NOMO-1 treated with dmso at 0.1 percent for 144 hours (cell line): ENCODE results near the gene LYRM1.
"Not testable (repeated sequence)": the region's sequence is repeated elsewhere in the genome, so short reads cannot be mapped to it uniquely, and the experiment has no call there.

Source experiments
- DNase-seq: peaks from one replicate; lab custom pipeline; 2025; ENCODE audit not compliant: unreplicated experiment; lab: John Stamatoyannopoulos, UW

LYRM1 gene

GRCh38 chr16:20901436-20902112 is 1.0 kb downstream of the LYRM1 start:
- peak; percentile 46 for DNase-seq

GRCh38 chr16:20902426-20902825 is 1.9 kb downstream of the LYRM1 start:
- DNase-seq: no peak

GRCh38 chr16:20903116-20903898 is 2.7 kb downstream of the LYRM1 start:
- no peak for DNase-seq

GRCh38 chr16:20903899-20904506 is 3.4 kb downstream of the LYRM1 start:
- no peak for DNase-seq

GRCh38 chr16:20904507-20905081 is 4.0 kb downstream of the LYRM1 start:
- DNase-seq: peak; percentile 43

- no peak for DNase-seq
Measured at GRCh38 chr16:20905576-20905975, 5.0 kb downstream of the LYRM1 start.

GRCh38 chr16:20906341-20907255 is 6.0 kb downstream of the LYRM1 start:
- no peak for DNase-seq

- DNase-seq: peak; percentile 60
Measured at GRCh38 chr16:20910781-20911321, 10.3 kb downstream of the LYRM1 start.

GRCh38 chr16:20911361-20911760 is 10.8 kb downstream of the LYRM1 start:
- DNase-seq: no peak

- no peak for DNase-seq
Measured at GRCh38 chr16:20916289-20916688, 15.7 kb downstream of the LYRM1 start.

GRCh38 chr16:20916942-20917341 is 16.4 kb downstream of the LYRM1 start:
- peak; percentile 51 for DNase-seq

- DNase-seq: no peak
Measured at GRCh38 chr16:20918486-20919239, 18.1 kb downstream of the LYRM1 start.

- no peak for DNase-seq
Measured at GRCh38 chr16:20920091-20920490, 19.5 kb downstream of the LYRM1 start.

- DNase-seq: no peak
Measured at GRCh38 chr16:20920799-20921198, 20.2 kb downstream of the LYRM1 start.

- no peak for DNase-seq
Measured at GRCh38 chr16:20923876-20924275, 23.3 kb downstream of the LYRM1 start.

GRCh38 chr16:20925751-20926150 is 25.2 kb downstream of the LYRM1 start:
- no peak for DNase-seq

GRCh38 chr16:20928774-20929411 is 28.3 kb downstream of the LYRM1 start:
- no peak for DNase-seq

GRCh38 chr16:20929676-20930364 is 29.2 kb downstream of the LYRM1 start:
- not testable (repeated sequence) for DNase-seq

GRCh38 chr16:20930365-20930690 is 29.8 kb downstream of the LYRM1 start:
- DNase-seq: no peak
